ENCODE measurements around the gene NANP.
A peak's percentile ranks its signal among the peaks of the same experiment; 100 is the strongest.
"Not testable (repeated sequence)": the region's sequence is repeated elsewhere in the genome, so short reads cannot be mapped to it uniquely, and the experiment has no call there.

NANP gene, protein sequence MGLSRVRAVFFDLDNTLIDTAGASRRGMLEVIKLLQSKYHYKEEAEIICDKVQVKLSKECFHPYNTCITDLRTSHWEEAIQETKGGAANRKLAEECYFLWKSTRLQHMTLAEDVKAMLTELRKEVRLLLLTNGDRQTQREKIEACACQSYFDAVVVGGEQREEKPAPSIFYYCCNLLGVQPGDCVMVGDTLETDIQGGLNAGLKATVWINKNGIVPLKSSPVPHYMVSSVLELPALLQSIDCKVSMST

DNA sequence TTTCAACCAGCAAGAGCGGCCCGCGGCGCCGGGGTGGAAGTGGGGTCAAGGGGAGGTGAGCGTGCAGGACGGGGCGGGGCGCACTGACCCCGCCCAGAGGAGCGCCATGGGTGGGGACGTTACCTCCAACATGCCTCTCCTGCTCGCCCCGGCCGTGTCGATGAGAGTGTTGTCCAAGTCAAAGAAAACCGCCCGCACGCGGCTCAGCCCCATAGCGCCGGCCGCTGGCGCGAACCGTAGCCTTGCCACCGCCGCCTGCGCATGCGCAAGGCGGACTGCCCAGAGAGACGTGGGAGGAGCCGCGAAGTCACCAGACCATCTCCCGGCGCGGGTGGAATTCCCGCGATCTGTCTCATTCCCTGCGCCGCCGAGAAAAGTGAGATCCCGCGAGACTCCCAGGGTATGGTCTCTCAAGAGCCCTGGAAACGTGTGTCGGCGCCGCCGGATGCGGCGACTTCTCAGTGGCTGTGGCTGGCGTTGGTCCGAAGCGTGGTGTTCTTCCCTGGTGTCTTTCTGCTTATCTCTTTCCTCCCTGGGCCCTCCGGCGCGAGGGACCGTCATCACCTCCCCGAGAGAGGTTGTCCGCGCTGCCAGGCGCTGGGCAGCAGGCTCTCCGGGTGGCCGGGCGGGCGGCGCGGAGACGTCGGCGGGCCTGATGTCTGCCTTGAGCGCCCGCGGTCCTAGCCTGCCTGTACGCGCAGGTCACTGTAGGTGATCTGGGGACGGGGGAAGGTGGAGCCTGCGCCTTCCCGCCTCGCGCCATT, at the start of gene NANP:
NANP (minus strand) TSS at position 279 of the 764 bp plus-strand sequence; CDS start at position 213, 66 bp downstream.
- TF ChIP-seq, protein P1, sequence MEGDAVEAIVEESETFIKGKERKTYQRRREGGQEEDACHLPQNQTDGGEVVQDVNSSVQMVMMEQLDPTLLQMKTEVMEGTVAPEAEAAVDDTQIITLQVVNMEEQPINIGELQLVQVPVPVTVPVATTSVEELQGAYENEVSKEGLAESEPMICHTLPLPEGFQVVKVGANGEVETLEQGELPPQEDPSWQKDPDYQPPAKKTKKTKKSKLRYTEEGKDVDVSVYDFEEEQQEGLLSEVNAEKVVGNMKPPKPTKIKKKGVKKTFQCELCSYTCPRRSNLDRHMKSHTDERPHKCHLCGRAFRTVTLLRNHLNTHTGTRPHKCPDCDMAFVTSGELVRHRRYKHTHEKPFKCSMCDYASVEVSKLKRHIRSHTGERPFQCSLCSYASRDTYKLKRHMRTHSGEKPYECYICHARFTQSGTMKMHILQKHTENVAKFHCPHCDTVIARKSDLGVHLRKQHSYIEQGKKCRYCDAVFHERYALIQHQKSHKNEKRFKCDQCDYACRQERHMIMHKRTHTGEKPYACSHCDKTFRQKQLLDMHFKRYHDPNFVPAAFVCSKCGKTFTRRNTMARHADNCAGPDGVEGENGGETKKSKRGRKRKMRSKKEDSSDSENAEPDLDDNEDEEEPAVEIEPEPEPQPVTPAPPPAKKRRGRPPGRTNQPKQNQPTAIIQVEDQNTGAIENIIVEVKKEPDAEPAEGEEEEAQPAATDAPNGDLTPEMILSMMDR (IDR thresholded peaks at IDR 0.05; ENCODE audit: insufficient read depth, low read length, missing control alignments) = no peak
- H3K4me3 ChIP-seq (ENCODE audit: low read depth, low read length) = peak within 1 kb of the TSS; percentile 79
- peak; percentile 86 for DNase-seq (ENCODE audit: low read depth, low spot score)
- ChIA-PET CTCF (interaction anchor here (2.0 kb wide), 1 partner anchor 10 kb away, joined by 11 read pairs; no protein-coding TSS in a partner anchor), POLR2A (no interaction called here)

DNA sequence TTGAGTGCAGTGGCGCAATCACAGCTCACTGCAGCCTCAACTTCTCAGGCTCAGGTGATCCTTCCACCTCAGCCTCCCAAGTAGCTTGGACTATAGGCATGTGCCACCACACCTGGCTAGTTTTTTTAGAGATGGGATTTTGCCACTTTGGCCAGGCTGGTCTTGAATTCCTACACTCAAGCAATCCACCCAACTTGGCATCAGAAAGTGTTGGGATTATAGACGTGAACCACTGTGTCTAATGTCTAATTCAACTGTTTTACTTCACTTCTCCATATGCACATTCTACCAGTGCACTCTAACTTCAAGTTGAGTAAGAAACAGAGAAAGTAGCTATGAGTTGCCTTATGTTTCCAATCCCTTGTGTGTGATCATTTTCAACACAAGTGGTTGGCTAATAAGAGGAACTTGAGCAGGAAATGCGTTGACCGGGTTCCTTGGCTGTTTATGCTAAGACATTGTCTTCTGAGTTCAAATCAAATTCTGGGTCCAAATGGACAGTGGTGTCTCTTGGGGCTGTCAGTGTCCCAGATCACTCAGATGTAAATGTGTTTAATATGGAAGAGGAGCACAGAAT, 48.9 kb upstream of the NANP start:
- DNase-seq (ENCODE audit: low read depth, low spot score) = no peak
- ChIA-PET POLR2A (no interaction called here), CTCF (no interaction called here)
- TF ChIP-seq, protein P1 (IDR thresholded peaks at IDR 0.05; ENCODE audit: insufficient read depth, low read length, missing control alignments) = no peak
- H3K4me3 ChIP-seq (ENCODE audit: low read depth, low read length) = no peak overlapping the region

DNA sequence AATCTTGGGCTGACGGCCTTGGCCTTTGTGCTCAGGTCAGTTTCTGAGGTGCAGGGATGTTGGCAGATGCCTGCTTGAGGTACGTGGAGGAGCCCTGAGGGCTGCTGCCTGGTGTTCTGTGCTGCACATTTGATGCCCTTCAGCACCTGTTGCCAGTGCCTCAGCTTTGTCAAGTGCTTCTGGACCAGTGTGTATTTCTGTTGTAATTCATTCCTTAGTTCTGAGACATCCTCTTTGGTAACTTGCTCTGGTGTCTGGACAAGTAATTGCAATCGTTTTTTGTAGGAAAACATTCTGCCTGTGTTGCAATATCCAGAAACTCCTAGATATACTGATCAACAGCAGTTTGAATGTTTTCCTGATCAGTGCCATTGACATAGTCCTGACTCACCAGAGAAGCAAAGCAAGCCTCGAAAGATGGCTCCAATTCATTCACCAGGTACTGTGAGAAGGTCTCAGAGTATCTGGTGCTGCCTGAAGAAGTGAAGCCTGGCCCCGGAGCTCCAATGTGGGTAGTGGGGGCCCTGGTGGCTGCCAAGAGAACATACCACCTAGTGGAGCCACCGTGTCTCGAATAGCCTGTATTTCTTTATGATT, 46.1 kb upstream of the NANP start:
- TF ChIP-seq, protein P1 (IDR thresholded peaks at IDR 0.05; ENCODE audit: insufficient read depth, low read length, missing control alignments) = no peak
- no peak overlapping the region for H3K4me3 ChIP-seq (ENCODE audit: low read depth, low read length)
- ChIA-PET POLR2A (no interaction called here), CTCF (interaction anchor here (1.2 kb wide), 1 partner anchor 10 kb away, joined by 4 read pairs; no protein-coding TSS in a partner anchor)
- DNase-seq (ENCODE audit: low read depth, low spot score) = peak; percentile 58

DNA sequence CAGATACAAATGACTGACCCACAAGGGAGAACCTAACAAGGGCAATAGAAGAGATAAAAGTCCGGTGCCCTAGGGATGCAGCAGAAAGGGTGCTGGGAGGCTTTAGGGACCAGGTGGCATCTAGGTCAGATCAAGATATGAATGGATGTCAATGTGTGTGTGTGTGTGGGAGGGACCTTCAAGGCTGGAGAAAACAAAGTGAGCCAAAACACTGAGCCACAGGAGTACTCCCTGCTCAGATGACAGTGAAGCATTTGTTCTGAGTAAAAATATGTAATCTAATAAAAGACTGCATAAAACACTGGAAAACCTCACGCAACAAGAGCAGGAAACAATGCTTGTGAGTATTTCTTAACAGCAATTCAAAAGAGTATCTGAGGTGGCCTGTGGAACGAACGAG, 44.6 kb upstream of the NANP start:
- TF ChIP-seq, protein P1 (IDR thresholded peaks at IDR 0.05; ENCODE audit: insufficient read depth, low read length, missing control alignments) = no peak
- POLR2A ChIA-PET = no interaction called here

DNA sequence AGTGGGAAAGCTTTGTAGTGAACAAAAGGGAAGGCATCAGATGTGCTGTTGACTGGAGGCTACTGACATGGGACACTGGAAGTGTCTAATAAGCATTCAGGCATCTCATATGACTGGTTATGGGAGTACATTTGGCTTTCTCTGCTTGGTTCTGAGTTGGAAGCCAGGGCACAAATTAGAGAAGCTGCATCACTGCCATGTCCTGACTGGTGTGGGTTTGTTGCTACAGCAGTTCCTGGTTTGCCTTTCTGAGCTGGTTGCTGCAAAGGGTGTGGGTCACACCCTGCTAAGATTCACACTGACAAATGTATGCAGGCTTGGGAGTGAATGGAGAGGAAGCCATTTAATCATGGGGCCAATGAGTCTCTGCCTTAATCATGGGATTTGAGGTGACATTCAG, 36.2 kb upstream of the NANP start:
- DNase-seq (ENCODE audit: low read depth, low spot score) = no peak
- ChIA-PET CTCF (interaction anchor here (1.0 kb wide), 1 partner anchor 10 kb away, joined by 4 read pairs; no protein-coding TSS in a partner anchor), POLR2A (no interaction called here)
- TF ChIP-seq, protein P1 (IDR thresholded peaks at IDR 0.05; ENCODE audit: insufficient read depth, low read length, missing control alignments) = no peak
- H3K4me3 ChIP-seq (ENCODE audit: low read depth, low read length) = no peak overlapping the region

More for the DNA sequence above, 44.6 kb upstream of the NANP start:
- DNase-seq (ENCODE audit: low read depth, low spot score) = no peak
- no peak overlapping the region for H3K4me3 ChIP-seq (ENCODE audit: low read depth, low read length)
- CTCF ChIA-PET = no interaction called here

DNA sequence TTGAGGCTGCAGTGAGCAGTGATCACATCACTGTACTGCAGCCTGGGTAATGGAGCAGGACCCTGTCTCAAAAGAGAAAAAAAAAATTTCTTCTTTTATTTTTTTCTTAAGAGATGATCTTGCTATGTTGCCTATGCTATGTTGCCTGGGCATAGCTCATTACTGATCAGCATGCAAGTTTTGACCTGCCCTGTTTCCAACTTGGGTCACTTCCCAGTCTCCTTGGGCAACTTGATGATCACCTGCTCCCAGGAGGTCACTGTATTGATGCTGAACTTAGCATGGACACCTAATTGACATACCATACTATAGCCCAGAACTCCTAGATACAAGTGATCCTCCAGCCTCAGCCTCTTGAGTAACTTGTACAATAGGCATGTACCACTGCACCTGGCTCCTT, 30.7 kb upstream of the NANP start:
- TF ChIP-seq, protein P1 (IDR thresholded peaks at IDR 0.05; ENCODE audit: insufficient read depth, low read length, missing control alignments) = no peak
- CTCF ChIA-PET = no interaction called here
- no peak for DNase-seq (ENCODE audit: low read depth, low spot score)
- H3K4me3 ChIP-seq (ENCODE audit: low read depth, low read length) = no peak overlapping the region
- POLR2A ChIA-PET = no interaction called here

DNA sequence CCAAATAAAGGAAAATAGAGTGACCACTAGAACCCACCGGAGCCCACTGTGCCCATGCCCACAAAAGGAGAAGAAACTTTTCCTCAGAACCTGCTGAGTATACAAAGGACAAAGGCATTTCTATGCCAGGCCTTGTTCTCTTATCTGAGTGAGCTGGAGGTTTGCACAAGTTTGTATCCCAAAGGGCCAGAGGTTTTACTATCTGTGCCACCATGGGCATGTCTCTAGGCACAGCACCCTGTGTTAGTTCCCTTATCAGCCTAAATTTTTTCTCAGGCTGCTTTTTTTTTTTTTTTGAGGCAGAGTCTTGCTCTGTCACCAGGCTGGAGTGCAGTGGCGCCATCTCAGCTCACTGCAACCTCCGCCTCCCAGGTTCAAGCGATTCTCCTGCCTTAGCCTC, 29.1 kb upstream of the NANP start:
- POLR2A ChIA-PET; H3K4me3 ChIP-seq (ENCODE audit: low read depth, low read length); CTCF ChIA-PET; DNase-seq (ENCODE audit: low read depth, low spot score): not testable (repeated sequence)

All from AG04449 (cell line).